Measurements from ENCODE around the gene NEURL1. TPM values are rescaled to one million over a fixed set of nuclear protein-coding genes. Genes with fewer than 3 reads are reported as not detected.

NEURL1 gene
- total and polyA plus RNA-seq, 2 donors (not counting 3 experiments of a cell fraction or from before 2014, with no cell fraction given) = 0.06 to 0.22 TPM

- TF ChIP-seq POLR2AphosphoS5 (IDR thresholded peaks at IDR 0.05; ENCODE audit: insufficient read depth, low read depth, low read length) (no peak), POLR2A (IDR thresholded peaks at IDR 0.05; ENCODE audit: low read depth, low read length) (no peak), FOS (IDR thresholded peaks at IDR 0.05; ENCODE audit: borderline replicate concordance, insufficient read depth, low read length) (no peak), GATA2 (IDR thresholded peaks at IDR 0.05; ENCODE audit: insufficient read depth, insufficient read length, low read depth, low read length) (no peak), EZH2 (IDR thresholded peaks at IDR 0.05; ENCODE audit: borderline replicate concordance, low read depth, low read length, severe bottlenecking) (no peak), MYC (IDR thresholded peaks at IDR 0.05; ENCODE audit: low read depth, low read length) (no peak), MAX (IDR thresholded peaks at IDR 0.05; ENCODE audit: insufficient read depth, insufficient read length) (no peak), CTCF (IDR thresholded peaks at IDR 0.05; ENCODE audit: extremely low read depth in 1 of 2, insufficient read depth in 1 of 2, low read depth in 1 of 2, low read length in 2 of 2) (no peak), JUN (IDR thresholded peaks at IDR 0.05; ENCODE audit: borderline replicate concordance, insufficient read depth, insufficient read length, low read depth) (no peak)
- Histone ChIP-seq H3K9me1 (replicated peaks; ENCODE audit: control insufficient read depth, extremely low read depth, insufficient read depth, low read length) (no peaks in the 10 kb centered on the region), H3K27ac (ENCODE audit: insufficient read depth, low read depth, low read length) (peak within 1 kb of the TSS; percentile 57), H3K79me2 (ENCODE audit: control insufficient read depth, insufficient read depth, low read length) (peaks cover 7% of the 10 kb centered on the region), H2AFZ (ENCODE audit: low read depth, low read length) (peak within 1 kb of the TSS; percentile 97), H3K4me3 (replicated peaks in 1 of 3; ENCODE audit: insufficient read depth in 1 of 3, low read depth in 1 of 3, low read length in 3 of 3) (peak within 1 kb of the TSS; percentile 8 to 66 (median 55)), H3K4me1 (ENCODE audit: control insufficient read depth, extremely low read depth, insufficient read depth, low read length) (peaks cover 38% of the 10 kb centered on the region), H3K4me2 (ENCODE audit: insufficient read depth, low read length) (peak within 1 kb of the TSS; percentile 86), H3K27me3 (ENCODE audit: control insufficient read depth in 2 of 2, insufficient read depth in 2 of 2, low read length in 2 of 2) (no peaks in the 10 kb centered on the region), H3K9me3 (replicated peaks; ENCODE audit: control insufficient read depth, insufficient read depth, low read length) (no peaks in the 10 kb centered on the region), H3K36me3 (ENCODE audit: control insufficient read depth in 2 of 2, extremely low read depth in 1 of 2, insufficient read depth in 2 of 2, low read length in 2 of 2) (peaks cover 5 to 13% of the 10 kb centered on the region in 2 experiments), H4K20me1 (replicated peaks; ENCODE audit: control insufficient read depth, extremely low read depth, insufficient read depth, low read length) (no peaks in the 10 kb centered on the region), H3K9ac (replicated peaks; ENCODE audit: extremely low read depth, insufficient read depth, low read length) (peak within 1 kb of the TSS; percentile 32)
- DNase-seq (ENCODE audit: low read depth, low spot score) (peak; percentile 57), FAIRE-seq (peak; percentile 88)
- dilution Hi-C loops (cut with MboI; ENCODE audit: extremely low pct_ligation_motif_present, low sequenced_read_pairs) (no loop called here), intact Hi-C loops (cut with micrococcal nuclease) (loop anchor here (2.0 kb wide), 1 partner anchor 31 kb away; no protein-coding TSS in a partner anchor)
- POLR2A ChIA-PET = no interaction called here
- CTCF ChIA-PET = interaction anchor here (1.3 to 2.5 kb wide), 6 partner anchors 8 to 141 kb away, joined by 3 to 13 read pairs (median 4); no protein-coding TSS in a partner anchor
- no TSS peak for BruUV-seq (replicated peaks)
Observed at GRCh38 chr10:103451831-103452505, 41.5 kb upstream of the NEURL1 start, which contains the start of gene CALHM2. Gene CALHM2 (minus strand): TSS chr10:103452370. CDS start chr10:103449941, 2,429 bp downstream.

All from endothelial cell of umbilical vein (primary cell).